GM23248 (cell line): Measurements from ENCODE around the gene OR9G1.

Source experiments
- EZH2 ChIP-seq: fragments of 200-600 bp; sonication (generic); IDR thresholded peaks from 2 replicates; pipeline ENCODE4 v1.6.1; 2018; ENCODE audit warnings: antibody characterized with exemption, mild to moderate bottlenecking; ENCODE audit not compliant: insufficient read depth, poor library complexity, severe bottlenecking
- EZH2phosphoT487 ChIP-seq: fragments of 200-600 bp; sonication (generic); IDR thresholded peaks from 2 replicates; pipeline ENCODE4 v1.6.1; 2018; ENCODE audit warnings: antibody characterized with exemption, moderate library complexity, mild to moderate bottlenecking, low read depth; ENCODE audit not compliant: insufficient read depth

DNA sequence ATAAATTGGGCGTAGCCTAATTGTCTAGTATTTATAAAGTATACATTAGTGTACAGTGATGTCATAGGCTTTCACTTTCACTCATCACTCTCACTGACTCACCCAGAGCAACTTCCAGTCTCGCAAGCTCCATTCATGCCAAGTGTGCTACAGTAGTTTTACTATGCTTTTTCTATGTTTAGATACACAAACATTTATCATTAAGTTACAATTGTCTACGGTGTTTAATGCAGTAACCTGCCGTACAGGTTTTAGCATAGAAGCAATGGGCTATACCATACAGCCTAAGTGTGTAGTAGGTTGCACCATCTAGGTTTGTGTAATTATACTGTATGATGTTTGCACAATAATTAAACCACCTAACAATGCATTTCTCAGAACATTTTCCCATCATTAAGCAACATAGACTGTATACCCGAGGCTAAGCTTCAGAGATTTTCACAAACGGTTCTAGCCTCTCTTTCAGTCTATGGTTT lies 17.5 kb downstream of the OR9G1 start:
- TF ChIP-seq EZH2 (no peak), EZH2phosphoT487 (no peak)
